ENCODE results near the gene RORC.

Gene RORC

DNA sequence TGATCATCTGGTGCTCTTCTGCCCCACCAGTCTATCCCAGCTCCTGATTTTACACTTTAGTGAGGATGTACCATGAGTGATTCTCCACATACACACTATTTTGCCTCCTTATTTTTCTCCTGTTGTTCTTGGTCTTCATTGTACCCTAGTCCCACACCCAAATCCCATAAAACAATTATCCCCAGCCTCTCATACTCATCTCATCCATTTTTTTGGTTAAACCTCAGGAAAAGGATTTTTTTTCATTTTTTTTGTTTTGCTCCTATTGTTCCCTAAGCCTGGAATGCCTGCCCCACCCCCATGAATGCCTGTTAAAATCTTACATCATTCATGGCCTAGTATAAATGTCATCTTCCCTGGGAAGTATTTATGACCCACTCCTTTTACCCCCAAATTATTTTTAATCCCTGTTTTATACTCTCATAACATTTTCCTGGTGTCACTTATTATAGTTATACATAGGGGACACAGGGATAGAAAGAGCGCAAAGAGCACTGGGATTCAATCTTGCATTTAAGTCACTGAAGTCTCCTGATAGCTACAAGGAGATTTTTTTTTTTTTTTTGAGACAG is 21.5 kb downstream of the RORC start:
- H3K4me3 ChIP-seq (ENCODE audit: low read depth, low read length, poor library complexity, severe bottlenecking), result no peak overlapping the region
- H2AFZ ChIP-seq (ENCODE audit: low read length), result no peak overlapping the region
- no peaks in the 10 kb centered on the region for H3K4me1 ChIP-seq (ENCODE audit: insufficient read depth, low read length, severe bottlenecking)
- no peaks in the 10 kb centered on the region for H3K36me3 ChIP-seq (ENCODE audit: insufficient read depth, low read length)
- 0 out of 2 replicates have a peak, but pooled peaks cover 6% of the 10 kb centered on the region for H3K27me3 ChIP-seq (ENCODE audit: insufficient read depth, low read length)
- no peak overlapping the region for H3K9ac ChIP-seq (ENCODE audit: low read length)
- no peaks in the 10 kb centered on the region for H4K20me1 ChIP-seq (ENCODE audit: insufficient read depth, low read length)
- H3K27ac ChIP-seq (ENCODE audit: low read depth, low read length, poor library complexity, severe bottlenecking), result no peak overlapping the region
- no peaks in the 10 kb centered on the region for H3K79me2 ChIP-seq (ENCODE audit: insufficient read depth, low read length)
- no peak overlapping the region for H3K4me2 ChIP-seq (ENCODE audit: low read length)
- no peaks in the 10 kb centered on the region for H3K9me2 ChIP-seq (ENCODE audit: low read depth, low read length)
- no peaks in the 10 kb centered on the region for H3F3A ChIP-seq (ENCODE audit: insufficient read depth, low read length)
- no peaks in the 10 kb centered on the region for H3K9me3 ChIP-seq (ENCODE audit: low read length)
- no peak for TF ChIP-seq EZH2 (IDR thresholded peaks at IDR 0.05; ENCODE audit: borderline replicate concordance, low read length)
- TF ChIP-seq, protein P1, sequence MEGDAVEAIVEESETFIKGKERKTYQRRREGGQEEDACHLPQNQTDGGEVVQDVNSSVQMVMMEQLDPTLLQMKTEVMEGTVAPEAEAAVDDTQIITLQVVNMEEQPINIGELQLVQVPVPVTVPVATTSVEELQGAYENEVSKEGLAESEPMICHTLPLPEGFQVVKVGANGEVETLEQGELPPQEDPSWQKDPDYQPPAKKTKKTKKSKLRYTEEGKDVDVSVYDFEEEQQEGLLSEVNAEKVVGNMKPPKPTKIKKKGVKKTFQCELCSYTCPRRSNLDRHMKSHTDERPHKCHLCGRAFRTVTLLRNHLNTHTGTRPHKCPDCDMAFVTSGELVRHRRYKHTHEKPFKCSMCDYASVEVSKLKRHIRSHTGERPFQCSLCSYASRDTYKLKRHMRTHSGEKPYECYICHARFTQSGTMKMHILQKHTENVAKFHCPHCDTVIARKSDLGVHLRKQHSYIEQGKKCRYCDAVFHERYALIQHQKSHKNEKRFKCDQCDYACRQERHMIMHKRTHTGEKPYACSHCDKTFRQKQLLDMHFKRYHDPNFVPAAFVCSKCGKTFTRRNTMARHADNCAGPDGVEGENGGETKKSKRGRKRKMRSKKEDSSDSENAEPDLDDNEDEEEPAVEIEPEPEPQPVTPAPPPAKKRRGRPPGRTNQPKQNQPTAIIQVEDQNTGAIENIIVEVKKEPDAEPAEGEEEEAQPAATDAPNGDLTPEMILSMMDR (IDR thresholded peaks at IDR 0.05; ENCODE audit: low read length), result no peak

DNA sequence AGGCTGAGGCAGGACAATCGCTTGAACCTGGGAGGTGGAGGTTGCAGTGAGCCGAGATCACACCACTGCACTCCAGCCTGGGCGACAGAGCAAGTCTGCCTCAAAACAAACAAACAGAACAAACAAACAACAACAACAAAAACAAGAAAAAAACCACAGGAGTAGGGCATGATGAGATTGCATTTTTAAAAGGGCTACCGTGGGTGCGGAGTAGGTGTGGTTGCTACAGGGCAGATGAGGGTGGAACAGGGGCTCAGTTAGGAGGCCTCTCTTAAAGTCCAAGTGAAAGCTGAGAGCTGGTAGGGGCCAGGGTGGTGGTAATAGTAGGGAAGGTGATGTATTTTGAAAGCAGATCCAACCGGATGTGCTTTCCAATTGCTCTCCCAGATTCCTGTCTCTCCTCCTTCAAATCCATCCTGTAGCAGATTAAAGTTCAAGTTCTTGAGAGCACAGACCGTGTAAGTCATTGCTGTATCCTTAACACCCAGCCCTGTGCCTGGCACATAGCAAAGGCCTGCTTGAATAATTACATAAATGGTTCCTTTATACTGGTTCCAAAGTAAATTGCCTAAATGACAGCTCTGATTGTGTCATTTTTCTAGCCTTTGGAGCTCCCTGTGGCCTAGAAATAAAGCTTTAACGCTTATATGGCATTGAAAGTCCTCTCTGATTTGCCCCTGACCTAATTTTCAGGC is 22.2 kb downstream of the RORC start:
- Histone ChIP-seq H3K4me2 (ENCODE audit: low read length) (no peak overlapping the region), H3F3A (ENCODE audit: insufficient read depth, low read length) (no peaks in the 10 kb centered on the region), H3K36me3 (ENCODE audit: insufficient read depth, low read length) (no peaks in the 10 kb centered on the region), H3K4me1 (ENCODE audit: insufficient read depth, low read length, severe bottlenecking) (no peaks in the 10 kb centered on the region), H3K79me2 (ENCODE audit: insufficient read depth, low read length) (no peaks in the 10 kb centered on the region), H3K9me3 (ENCODE audit: low read length) (no peaks in the 10 kb centered on the region), H3K27ac (ENCODE audit: low read depth, low read length, poor library complexity, severe bottlenecking) (no peak overlapping the region), H3K9ac (ENCODE audit: low read length) (no peak overlapping the region), H2AFZ (ENCODE audit: low read length) (no peak overlapping the region), H3K9me2 (ENCODE audit: low read depth, low read length) (no peaks in the 10 kb centered on the region), H3K27me3 (ENCODE audit: insufficient read depth, low read length) (0 out of 2 replicates have a peak, but pooled peaks cover 6% of the 10 kb centered on the region), H3K4me3 (ENCODE audit: low read depth, low read length, poor library complexity, severe bottlenecking) (no peak overlapping the region), H4K20me1 (ENCODE audit: insufficient read depth, low read length) (no peaks in the 10 kb centered on the region)
- TF ChIP-seq, protein P1 (IDR thresholded peaks at IDR 0.05; ENCODE audit: low read length), result no peak
- TF ChIP-seq EZH2 (IDR thresholded peaks at IDR 0.05; ENCODE audit: borderline replicate concordance, low read length), result no peak

DNA sequence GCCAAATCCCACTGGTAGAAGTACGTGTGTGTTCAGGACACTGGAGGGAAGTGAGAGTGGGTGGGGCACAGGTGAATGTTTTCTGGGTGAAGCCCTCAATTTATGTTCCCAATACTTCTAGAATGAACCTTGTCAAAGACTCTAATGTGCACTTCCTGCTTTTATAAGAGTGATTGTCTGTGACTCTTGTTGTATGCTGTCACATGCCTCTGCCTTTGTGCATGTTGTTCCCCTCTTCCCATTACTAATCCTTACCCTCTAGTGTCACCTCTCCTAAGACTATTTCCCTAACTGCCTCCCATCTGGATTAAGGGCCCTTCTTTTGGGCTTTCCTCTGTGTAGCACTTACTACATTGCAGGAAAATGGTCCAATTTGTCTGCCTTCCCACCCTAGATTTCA is 23.8 kb downstream of the RORC start:
- H3K4me1 ChIP-seq (ENCODE audit: insufficient read depth, low read length, severe bottlenecking), result no peaks in the 10 kb centered on the region
- no peak overlapping the region for H3K27ac ChIP-seq (ENCODE audit: low read depth, low read length, poor library complexity, severe bottlenecking)
- H2AFZ ChIP-seq (ENCODE audit: low read length), result no peak overlapping the region
- H3K27me3 ChIP-seq (ENCODE audit: insufficient read depth, low read length), result 0 out of 2 replicates have a peak, but pooled peaks cover 4% of the 10 kb centered on the region
- no peaks in the 10 kb centered on the region for H4K20me1 ChIP-seq (ENCODE audit: insufficient read depth, low read length)
- H3K79me2 ChIP-seq (ENCODE audit: insufficient read depth, low read length), result no peaks in the 10 kb centered on the region
- H3K4me2 ChIP-seq (ENCODE audit: low read length), result no peak overlapping the region
- no peak overlapping the region for H3K4me3 ChIP-seq (ENCODE audit: low read depth, low read length, poor library complexity, severe bottlenecking)
- TF ChIP-seq, protein P1 (IDR thresholded peaks at IDR 0.05; ENCODE audit: low read length), result no peak
- no peak for TF ChIP-seq EZH2 (IDR thresholded peaks at IDR 0.05; ENCODE audit: borderline replicate concordance, low read length)
- no peaks in the 10 kb centered on the region for H3K9me3 ChIP-seq (ENCODE audit: low read length)
- H3F3A ChIP-seq (ENCODE audit: insufficient read depth, low read length), result no peaks in the 10 kb centered on the region
- no peaks in the 10 kb centered on the region for H3K9me2 ChIP-seq (ENCODE audit: low read depth, low read length)
- H3K9ac ChIP-seq (ENCODE audit: low read length), result no peak overlapping the region
- no peaks in the 10 kb centered on the region for H3K36me3 ChIP-seq (ENCODE audit: insufficient read depth, low read length)
